MM.1S (cell line): ENCODE data around the gene TSPAN5.

Experiments
- EZH2 ChIP-seq: fragments of 300-600 bp; sonication (generic); optimal IDR thresholded peaks from 2 replicates; pipeline ENCODE3; 2017; ENCODE audit warnings: low read depth, mild to moderate bottlenecking, antibody characterized with exemption, low read length, mixed read lengths
- EZH2phosphoT487 ChIP-seq: fragments of 300-600 bp; sonication (generic); IDR thresholded peaks from 2 replicates; pipeline ENCODE4 v1.6.1; 2018; ENCODE audit warnings: antibody characterized with exemption, low read length
- TF ChIP-seq, protein P1 (sequence below): fragments of 300-600 bp; sonication (generic); IDR thresholded peaks from 2 replicates; pipeline ENCODE4 v1.5.1; 2016; ENCODE audit warnings: antibody characterized with exemption, low read length, mixed read lengths

DNA sequence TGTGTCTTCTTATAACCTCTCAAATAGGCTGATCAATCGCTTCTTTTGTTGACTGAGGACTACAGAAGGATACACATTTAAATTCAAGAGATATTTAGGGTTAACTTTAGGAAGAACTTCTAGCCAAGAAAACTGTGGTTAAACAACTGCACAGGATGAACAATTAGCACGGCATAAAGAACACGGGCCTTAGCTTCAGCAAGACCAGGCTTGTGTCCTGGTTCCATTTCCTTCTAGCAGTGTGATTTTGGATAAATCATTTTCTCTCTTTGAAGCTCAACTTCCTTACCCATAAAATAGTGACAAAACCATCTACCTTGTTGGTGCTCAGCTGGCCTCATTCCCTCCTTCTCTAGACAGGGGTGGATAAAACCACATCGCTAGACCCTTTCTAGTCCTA is 117.6 kb downstream of the TSPAN5 start:
- TF ChIP-seq EZH2phosphoT487: no peak
- TF ChIP-seq, protein P1, sequence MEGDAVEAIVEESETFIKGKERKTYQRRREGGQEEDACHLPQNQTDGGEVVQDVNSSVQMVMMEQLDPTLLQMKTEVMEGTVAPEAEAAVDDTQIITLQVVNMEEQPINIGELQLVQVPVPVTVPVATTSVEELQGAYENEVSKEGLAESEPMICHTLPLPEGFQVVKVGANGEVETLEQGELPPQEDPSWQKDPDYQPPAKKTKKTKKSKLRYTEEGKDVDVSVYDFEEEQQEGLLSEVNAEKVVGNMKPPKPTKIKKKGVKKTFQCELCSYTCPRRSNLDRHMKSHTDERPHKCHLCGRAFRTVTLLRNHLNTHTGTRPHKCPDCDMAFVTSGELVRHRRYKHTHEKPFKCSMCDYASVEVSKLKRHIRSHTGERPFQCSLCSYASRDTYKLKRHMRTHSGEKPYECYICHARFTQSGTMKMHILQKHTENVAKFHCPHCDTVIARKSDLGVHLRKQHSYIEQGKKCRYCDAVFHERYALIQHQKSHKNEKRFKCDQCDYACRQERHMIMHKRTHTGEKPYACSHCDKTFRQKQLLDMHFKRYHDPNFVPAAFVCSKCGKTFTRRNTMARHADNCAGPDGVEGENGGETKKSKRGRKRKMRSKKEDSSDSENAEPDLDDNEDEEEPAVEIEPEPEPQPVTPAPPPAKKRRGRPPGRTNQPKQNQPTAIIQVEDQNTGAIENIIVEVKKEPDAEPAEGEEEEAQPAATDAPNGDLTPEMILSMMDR: no peak
- TF ChIP-seq EZH2: no peak
